Neural progenitor cell (in vitro differentiated cells): ENCODE data around the gene OR10G3. TPM values are rescaled to one million over a fixed set of nuclear protein-coding genes. Genes with fewer than 3 reads are reported as not detected.

Experiments
- DNase-seq: peaks from one replicate; pipeline ENCODE4 v3.0.0-alpha.2; 2016; ENCODE audit warnings: low spot score
- H2AFZ ChIP-seq: fragments of 200-600 bp; sonication (generic); replicated peaks from 2 replicates; pipeline ENCODE4 v1.6.1; 2016; ENCODE audit warnings: antibody characterized with exemption
- H3F3A ChIP-seq: fragments of 200-600 bp; sonication (generic); 2 replicates; pipeline ENCODE4 v1.6.1; 2016; ENCODE audit warnings: antibody characterized with exemption, low read depth
- H3K27ac ChIP-seq: fragments of 200-600 bp; sonication (generic); 2 replicates; pipeline ENCODE4 v1.5.1; 2016; ENCODE audit warnings: mild to moderate bottlenecking
- H3K27me3 ChIP-seq: fragments of 200-600 bp; sonication (generic); 2 replicates; pipeline ENCODE4 v1.6.1; 2016; ENCODE audit warnings: mild to moderate bottlenecking, moderate library complexity
- H3K36me3 ChIP-seq: fragments of 200-600 bp; sonication (generic); 2 replicates; pipeline ENCODE4 v1.5.1; 2016
- H3K4me1 ChIP-seq: fragments of 200-600 bp; sonication (generic); 2 replicates; pipeline ENCODE4 v1.6.1; 2016; ENCODE audit warnings: mixed run types
- H3K4me2 ChIP-seq: fragments of 200-600 bp; sonication (generic); 2 replicates; pipeline ENCODE4 v1.6.1; 2016
- H3K4me3 ChIP-seq: fragments of 200-600 bp; sonication (generic); 2 replicates; pipeline ENCODE4 v1.5.1; 2016
- H3K79me2 ChIP-seq: fragments of 200-600 bp; sonication (generic); 2 replicates; pipeline ENCODE4 v1.6.1; 2016; ENCODE audit warnings: low read depth
- H3K9ac ChIP-seq: fragments of 200-600 bp; sonication (generic); 2 replicates; pipeline ENCODE4 v1.6.1; 2016
- H3K9me3 ChIP-seq: fragments of 200-600 bp; sonication (generic); 2 replicates; pipeline ENCODE4 v1.5.1; 2016; ENCODE audit warnings: low read depth
- H4K20me1 ChIP-seq: fragments of 200-600 bp; sonication (generic); 2 replicates; pipeline ENCODE4 v1.6.1; 2016; ENCODE audit warnings: low read depth
- H3K27ac Mint-ChIP-seq: 3 replicates; pipeline ENCODE4 v1.8.0; 2021; ENCODE audit warnings: mixed read lengths
- H3K27me3 Mint-ChIP-seq: 2 replicates; pipeline ENCODE4 v1.8.0; 2022; ENCODE audit warnings: low read depth, mild to moderate bottlenecking, inconsistent platforms, moderate library complexity, mixed read lengths; ENCODE audit not compliant: insufficient read depth
- H3K36me3 Mint-ChIP-seq: 3 replicates; pipeline ENCODE4 v1.8.0; 2021; ENCODE audit warnings: mixed read lengths
- H3K4me1 Mint-ChIP-seq: 3 replicates; pipeline ENCODE4 v1.8.0; 2021; ENCODE audit warnings: mixed read lengths
- H3K4me3 Mint-ChIP-seq: 3 replicates; pipeline ENCODE4 v1.8.0; 2021; ENCODE audit warnings: mild to moderate bottlenecking, moderate library complexity, mixed read lengths
- H3K9me3 Mint-ChIP-seq: 3 replicates; pipeline ENCODE4 v1.8.0; 2020; ENCODE audit warnings: mixed read lengths
- CTCF ChIP-seq: fragments of 200-600 bp; sonication (generic); IDR thresholded peaks from 2 replicates; pipeline ENCODE4 v1.5.1; 2017; ENCODE audit warnings: antibody characterized with exemption, mild to moderate bottlenecking
- EZH2 ChIP-seq: fragments of 200-600 bp; sonication (generic); IDR thresholded peaks from 2 replicates; pipeline ENCODE4 v1.6.1; 2017; ENCODE audit warnings: antibody characterized with exemption, mild to moderate bottlenecking, moderate library complexity
- EZH2phosphoT487 ChIP-seq: fragments of 200-600 bp; sonication (generic); IDR thresholded peaks from 2 replicates; pipeline ENCODE4 v1.6.1; 2017; ENCODE audit warnings: antibody characterized with exemption
- total RNA-seq: library from RNA; depleted of rRNA; stranded (reverse); fragments of >200 nt; gene quantifications from 2 replicates; pipeline ENCODE4 v1.2.3, GENCODE V29; 2015; ENCODE audit warnings: low replicate concordance

The OR10G3 gene
- total RNA-seq, 1 donor from 2014 or later: not detected

GRCh38 chr14:21524575-21525490 is 55.0 kb downstream of the OR10G3 start:
- Mint-ChIP-seq H3K4me3 (peak overlapping the region; percentile 96), H3K4me1 (peaks cover 76% of the 10 kb centered on the region), H3K27ac (peak overlapping the region; percentile 99), H3K9me3 (peaks cover 3% of the 10 kb centered on the region), H3K27me3 (peaks cover 17% of the 10 kb centered on the region), H3K36me3 (peaks cover 49% of the 10 kb centered on the region)
- H3K27ac ChIP-seq: peak overlapping the region; percentile 100
- H3K4me2 ChIP-seq: peak overlapping the region; percentile 92
- no peak overlapping the region for H2AFZ ChIP-seq
- H3K79me2 ChIP-seq: peaks cover 89% of the 10 kb centered on the region
- DNase-seq: no peak
- no peak overlapping the region for H3K9ac ChIP-seq
- H3K36me3 ChIP-seq: peaks cover 28% of the 10 kb centered on the region
- H3K9me3 ChIP-seq: no peaks in the 10 kb centered on the region
- peaks cover 88% of the 10 kb centered on the region for H3F3A ChIP-seq
- H3K27me3 ChIP-seq: no peaks in the 10 kb centered on the region
- peaks cover 93% of the 10 kb centered on the region for H4K20me1 ChIP-seq
- no peak for TF ChIP-seq EZH2
- TF ChIP-seq EZH2phosphoT487: no peak
- no peak for TF ChIP-seq CTCF
- H3K4me1 ChIP-seq: peaks cover 73% of the 10 kb centered on the region
- H3K4me3 ChIP-seq: peak overlapping the region; percentile 74

DNA sequence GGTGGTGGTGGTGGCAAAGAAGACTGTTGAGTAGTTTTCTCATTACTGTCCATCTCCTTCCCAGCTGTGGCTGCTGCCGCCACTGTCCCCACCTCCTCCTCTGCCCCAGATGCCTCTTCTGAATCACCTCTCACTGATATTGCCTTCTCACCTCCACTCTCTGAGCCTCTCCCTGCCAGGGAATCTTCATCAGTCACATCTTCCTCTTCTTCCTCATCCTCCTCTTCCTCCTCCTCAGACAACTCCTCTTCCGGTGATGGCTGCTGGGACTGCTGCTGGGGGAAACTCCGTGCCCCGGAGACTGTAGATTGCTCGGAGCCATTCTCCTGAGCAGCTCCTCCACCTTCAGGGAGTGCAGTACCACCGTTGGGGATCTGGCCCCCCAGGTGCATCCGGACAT is 56.7 kb downstream of the OR10G3 start:
- peaks cover 81% of the 10 kb centered on the region for H3K79me2 ChIP-seq
- no peaks in the 10 kb centered on the region for H3K27me3 ChIP-seq
- peak overlapping the region; percentile 76 for H3K27ac ChIP-seq
- TF ChIP-seq CTCF (no peak), EZH2 (no peak), EZH2phosphoT487 (no peak)
- H3K4me3 ChIP-seq: peak overlapping the region; percentile 23
- no peaks in the 10 kb centered on the region for H3K9me3 ChIP-seq
- peaks cover 3% of the 10 kb centered on the region for H3K9me3 Mint-ChIP-seq
- H4K20me1 ChIP-seq: peaks cover 93% of the 10 kb centered on the region
- no peak overlapping the region for H3K9ac ChIP-seq
- H3K36me3 ChIP-seq: peaks cover 26% of the 10 kb centered on the region
- peak overlapping the region; percentile 92 for H3K4me2 ChIP-seq
- H3K27me3 Mint-ChIP-seq: peaks cover 12% of the 10 kb centered on the region
- H3K4me1 ChIP-seq: peaks cover 75% of the 10 kb centered on the region
- H3K36me3 Mint-ChIP-seq: peaks cover 49% of the 10 kb centered on the region
- H3K4me3 Mint-ChIP-seq: peak overlapping the region; percentile 30
- H3F3A ChIP-seq: peaks cover 88% of the 10 kb centered on the region
- H3K27ac Mint-ChIP-seq: no peak overlapping the region
- H2AFZ ChIP-seq: no peak overlapping the region
- peaks cover 69% of the 10 kb centered on the region for H3K4me1 Mint-ChIP-seq
- no peak for DNase-seq

- Histone ChIP-seq H3K27ac (peak overlapping the region; percentile 76), H3K79me2 (peaks cover 70% of the 10 kb centered on the region), H3K4me1 (peaks cover 73% of the 10 kb centered on the region), H3K36me3 (peaks cover 23% of the 10 kb centered on the region), H3K4me2 (peak overlapping the region; percentile 92), H2AFZ (no peak overlapping the region), H3K4me3 (peak overlapping the region; percentile 23), H3K27me3 (no peaks in the 10 kb centered on the region), H3K9me3 (no peaks in the 10 kb centered on the region), H3K9ac (no peak overlapping the region), H4K20me1 (peaks cover 78% of the 10 kb centered on the region), H3F3A (peaks cover 86% of the 10 kb centered on the region)
- H3K27ac Mint-ChIP-seq: no peak overlapping the region
- peaks cover 52% of the 10 kb centered on the region for H3K4me1 Mint-ChIP-seq
- peak overlapping the region; percentile 52 for H3K4me3 Mint-ChIP-seq
- no peak for TF ChIP-seq CTCF
- no peak for TF ChIP-seq EZH2phosphoT487
- no peak for TF ChIP-seq EZH2
- peaks cover 12% of the 10 kb centered on the region for H3K27me3 Mint-ChIP-seq
- peaks cover 3% of the 10 kb centered on the region for H3K9me3 Mint-ChIP-seq
- DNase-seq: no peak
- H3K36me3 Mint-ChIP-seq: peaks cover 49% of the 10 kb centered on the region
These were observed 58.4 kb downstream of the OR10G3 start for GRCh38 chr14:21521501-21521900.
